B cell (primary cell): ENCODE results near the gene TM9SF4. TPM values are rescaled to one million over a fixed set of nuclear protein-coding genes. Genes with fewer than 3 reads are reported as not detected.

Experiments
- ATAC-seq: fragments of 200-7000 bp; cut with Tn5 transposase; one replicate; pipeline ENCODE4 v1.10.0; 2021; ENCODE audit warnings: low read depth, mild to moderate bottlenecking, moderate number of reproducible peaks, moderate library complexity
- CTCF ChIA-PET: fragments of 350-600 bp; sonication (Branson Sonifier 250); formaldehyde crosslinking; loops from one replicate; lab custom pipeline; 2021; ENCODE audit warnings: antibody characterized with exemption, inconsistent platforms; lab: Charles Lee
- POLR2A ChIA-PET: fragments of 350-600 bp; sonication (Branson Sonifier 250); formaldehyde crosslinking; loops from one replicate; lab custom pipeline; 2021; ENCODE audit warnings: antibody characterized with exemption; lab: Charles Lee
- DNase-seq: peaks from one replicate; pipeline ENCODE4 v3.0.0; 2013
- H2AFZ ChIP-seq: 2 replicates; pipeline ENCODE4 v1.6.1; 2012; ENCODE audit warnings: mild to moderate bottlenecking, low read depth, low read length; ENCODE audit not compliant: insufficient read depth, poor library complexity, severe bottlenecking
- H3K27ac ChIP-seq, 2 donors: 1 replicate in 1 of 2; 2 replicates in 1 of 2; pipeline ENCODE4 v1.5.1; 2012 to 2013; ENCODE audit warnings: low read length in 2 of 2, mild to moderate bottlenecking in 2 of 2, moderate library complexity in 1 of 2
- H3K27me3 ChIP-seq, 4 experiments: fragments of 200-600 bp in 1 of 4; sonication (generic) in 1 of 4; replicated peaks in 1 of 4; 1 replicate in 2 of 4; 2 replicates in 2 of 4; pipeline versions ENCODE4 v1.6.1 to v1.7.0; 2013 to 2016; ENCODE audit warnings: low read length in 3 of 4, mild to moderate bottlenecking in 2 of 4, mixed read lengths in 1 of 4, moderate library complexity in 1 of 4; ENCODE audit not compliant: insufficient read depth in 4 of 4, control insufficient read depth in 3 of 4; ENCODE audit errors: control extremely low read depth in 1 of 4
- H3K36me3 ChIP-seq, 2 experiments: replicated peaks in 1 of 2; 1 replicate in 1 of 2; 2 replicates in 1 of 2; pipeline versions ENCODE4 v1.6.1 to v1.7.1; 2013; ENCODE audit warnings: low read length in 1 of 2; ENCODE audit not compliant: insufficient read depth in 2 of 2, control insufficient read depth in 1 of 2; ENCODE audit errors: control extremely low read depth in 1 of 2, extremely low read depth in 1 of 2
- H3K4me1 ChIP-seq, 2 donors: fragments of 200-600 bp in 1 of 2; sonication (generic) in 1 of 2; 1 replicate in 1 of 2; 2 replicates in 1 of 2; pipeline versions ENCODE4 v1.5.1 to v1.6.1; 2013 to 2017; ENCODE audit warnings: low read length in 2 of 2; ENCODE audit not compliant: control insufficient read depth in 2 of 2, insufficient read depth in 2 of 2
- H3K4me2 ChIP-seq: replicated peaks from 2 replicates; pipeline ENCODE3; 2012; ENCODE audit warnings: mild to moderate bottlenecking, low read depth, low read length; ENCODE audit not compliant: poor library complexity, severe bottlenecking
- H3K4me3 ChIP-seq, 5 experiments: fragments of 200-600 bp in 1 of 5; sonication (generic) in 1 of 5; 1 replicate in 3 of 5; 2 replicates in 2 of 5; pipeline versions ENCODE4 v1.5.1 to v1.7.0; 2011 to 2016; ENCODE audit warnings: low read length in 4 of 5, mild to moderate bottlenecking in 4 of 5, low read depth in 2 of 5, control low read depth in 1 of 5, moderate library complexity in 1 of 5; ENCODE audit not compliant: insufficient read depth in 1 of 5; ENCODE audit errors: control extremely low read depth in 1 of 5, extremely low read depth in 1 of 5
- H3K79me2 ChIP-seq: fragments of 200-600 bp; sonication (generic); one replicate; pipeline ENCODE4 v1.6.0; 2016; ENCODE audit warnings: low read length; ENCODE audit not compliant: control insufficient read depth, insufficient read depth
- H3K9ac ChIP-seq: fragments of 200-600 bp; sonication (generic); 2 replicates; pipeline ENCODE4 v1.6.1; 2017; ENCODE audit warnings: mild to moderate bottlenecking, low read length, moderate library complexity
- H3K9me3 ChIP-seq, 3 donors: one replicate each; pipeline versions ENCODE4 v1.6.1 to v1.7.1; 2013; ENCODE audit warnings: low read length in 2 of 3; ENCODE audit not compliant: control insufficient read depth in 2 of 3, insufficient read depth in 1 of 3; ENCODE audit errors: control extremely low read depth in 1 of 3
- H4K20me1 ChIP-seq: 2 replicates; pipeline ENCODE4 v1.6.0; 2012; ENCODE audit warnings: mild to moderate bottlenecking, low read length; ENCODE audit not compliant: insufficient read depth, control insufficient read depth, poor library complexity, severe bottlenecking
- H3K27ac Mint-ChIP-seq: one replicate; pipeline ENCODE4 v1.8.0; 2021; ENCODE audit warnings: mixed read lengths
- H3K27me3 Mint-ChIP-seq: one replicate; pipeline ENCODE4 v1.8.0; 2021; ENCODE audit warnings: mixed read lengths
- H3K4me1 Mint-ChIP-seq: one replicate; pipeline ENCODE4 v1.8.0; 2021; ENCODE audit warnings: mixed read lengths
- H3K4me3 Mint-ChIP-seq: one replicate; pipeline ENCODE4 v1.8.0; 2021; ENCODE audit warnings: mixed read lengths
- H3K9me3 Mint-ChIP-seq: one replicate; pipeline ENCODE4 v1.8.0; 2022; ENCODE audit warnings: mixed read lengths; ENCODE audit not compliant: insufficient read depth
- CTCF ChIP-seq: fragments of 200-600 bp; IDR thresholded peaks from one replicate; pipeline ENCODE4 v1.8.0; 2022; ENCODE audit warnings: antibody characterized with exemption, mild to moderate bottlenecking
- EZH2 ChIP-seq: IDR thresholded peaks from 2 replicates; pipeline ENCODE4 v1.6.1; 2012; ENCODE audit warnings: borderline replicate concordance, low read depth, mild to moderate bottlenecking, moderate library complexity, low read length; ENCODE audit not compliant: insufficient read depth, poor library complexity, severe bottlenecking
- WGBS: methylation state at CpG from one replicate; pipeline ENCODE4 v1.1.5; 2013; ENCODE audit warnings: missing lambda C conversion rate; ENCODE audit not compliant: insufficient coverage; 5-methylcytosine and 5-hydroxymethylcytosine counted together
- intact Hi-C: fragments of 100-400 bp; cut with micrococcal nuclease; formaldehyde crosslinking; loops from one replicate; pipeline ENCODE4 v1.10.0; 2022
- polyA plus RNA-seq: library from polyadenylated mRNA; depleted of rRNA; stranded (reverse); fragments of >200 nt; gene quantifications from 2 replicates; pipeline ENCODE4 v1.2.3, GENCODE V29; 2012
- total RNA-seq, 2 donors: library from RNA; stranded (reverse); fragments of 120-200 nt in 1 of 2; gene quantifications; 1 replicate in 1 of 2; 2 replicates in 1 of 2; pipeline versions ENCODE4 v1.2.3 to v1.2.4, GENCODE V29; 2013 to 2022

TM9SF4 gene
- total and polyA plus RNA-seq, 2 donors (not counting 1 experiment from before 2014, with no cell fraction given) = 23.5 to 53.8 TPM

DNA sequence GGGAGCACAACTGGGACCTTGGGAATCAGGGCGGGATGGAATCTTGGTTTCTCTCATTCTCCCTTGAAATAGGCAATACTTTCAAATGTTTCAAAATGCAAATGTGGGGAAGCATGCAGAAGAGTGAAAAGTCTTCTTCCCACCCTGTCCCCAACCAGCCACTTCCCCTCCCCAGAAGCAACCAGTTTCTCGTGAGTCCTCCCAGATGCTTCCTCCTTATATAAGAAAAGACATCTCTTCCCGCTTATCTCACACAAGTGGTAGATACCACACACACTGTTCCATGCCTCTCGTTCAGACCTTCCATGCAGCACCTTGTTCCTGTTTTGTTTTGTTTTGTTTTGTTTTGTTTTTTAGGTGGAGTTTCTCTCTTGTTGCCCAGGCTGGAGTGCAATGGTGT, 32.3 kb upstream of the TM9SF4 start:
- no peaks in the 10 kb centered on the region for H3K9me3 Mint-ChIP-seq
- H3K4me3 ChIP-seq = no peak overlapping the region
- no peak overlapping the region for H3K4me3 Mint-ChIP-seq
- ChIA-PET CTCF (no interaction called here), POLR2A (no interaction called here)
- no peak overlapping the region for H2AFZ ChIP-seq
- no peak overlapping the region for H3K4me2 ChIP-seq
- WGBS = 0% methylated on average over 1 of the region's 4 CpGs
- no peak overlapping the region for H3K27ac Mint-ChIP-seq
- DNase-seq (no peak), ATAC-seq (no peak)
- H3K4me1 Mint-ChIP-seq = peaks cover 3% of the 10 kb centered on the region
- peaks cover 9 to 52% of the 10 kb centered on the region in 2 experiments for H3K36me3 ChIP-seq
- H3K9ac ChIP-seq = no peak overlapping the region
- intact Hi-C loops = no loop called here
- no peak overlapping the region for H3K27ac ChIP-seq
- H3K79me2 ChIP-seq = no peaks in the 10 kb centered on the region
- H4K20me1 ChIP-seq = no peaks in the 10 kb centered on the region
- no peaks in the 10 kb centered on the region for H3K27me3 ChIP-seq
- no peaks in the 10 kb centered on the region for H3K9me3 ChIP-seq
- no peaks in the 10 kb centered on the region for H3K4me1 ChIP-seq
- TF ChIP-seq CTCF = no peak
- no peak for TF ChIP-seq EZH2
- H3K27me3 Mint-ChIP-seq = no peaks in the 10 kb centered on the region

DNA sequence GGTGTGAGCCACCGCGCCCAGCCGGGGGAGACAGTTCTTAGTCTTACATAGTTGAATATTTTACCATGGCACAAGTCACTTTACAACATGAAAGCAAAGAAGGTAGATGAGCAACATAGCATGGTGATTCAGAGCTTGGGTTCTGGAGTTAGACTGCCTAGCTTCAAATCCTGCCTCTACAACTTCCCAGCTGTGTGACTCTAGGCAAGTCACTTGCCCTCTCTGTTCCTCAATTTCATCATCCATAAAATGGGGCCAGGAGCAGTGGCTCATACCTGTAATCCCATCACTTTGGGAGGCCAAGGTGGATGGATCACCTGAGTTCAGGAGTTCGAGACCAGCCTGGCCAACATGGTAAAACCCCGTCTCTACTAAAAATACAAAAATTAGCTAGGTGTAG, 31.2 kb upstream of the TM9SF4 start:
- Histone ChIP-seq H3K9ac (no peak overlapping the region), H3K4me1 (no peaks in the 10 kb centered on the region), H4K20me1 (no peaks in the 10 kb centered on the region), H3K27me3 (no peaks in the 10 kb centered on the region), H3K4me3 (no peak overlapping the region), H3K27ac (no peak overlapping the region), H3K4me2 (no peak overlapping the region), H3K9me3 (no peaks in the 10 kb centered on the region), H2AFZ (no peak overlapping the region), H3K79me2 (no peaks in the 10 kb centered on the region), H3K36me3 (peaks cover 9 to 50% of the 10 kb centered on the region in 2 experiments)
- WGBS = no CpG with 5 or more reads among the region's 5 CpGs
- TF ChIP-seq CTCF = no peak
- no peak for TF ChIP-seq EZH2
- ChIA-PET POLR2A (no interaction called here), CTCF (interaction anchor here (1.7 to 4.3 kb wide), 2 partner anchors 44 to 47 kb away, joined by 6 to 24 read pairs; no protein-coding TSS in a partner anchor)
- no peaks in the 10 kb centered on the region for H3K27me3 Mint-ChIP-seq
- no peak overlapping the region for H3K4me3 Mint-ChIP-seq
- no peaks in the 10 kb centered on the region for H3K9me3 Mint-ChIP-seq
- ATAC-seq = no peak
- intact Hi-C loops = no loop called here
- H3K4me1 Mint-ChIP-seq = peaks cover 3% of the 10 kb centered on the region
- H3K27ac Mint-ChIP-seq = no peak overlapping the region
- DNase-seq = no peak
